Measurements from ENCODE around the gene MRPL43.

DNA sequence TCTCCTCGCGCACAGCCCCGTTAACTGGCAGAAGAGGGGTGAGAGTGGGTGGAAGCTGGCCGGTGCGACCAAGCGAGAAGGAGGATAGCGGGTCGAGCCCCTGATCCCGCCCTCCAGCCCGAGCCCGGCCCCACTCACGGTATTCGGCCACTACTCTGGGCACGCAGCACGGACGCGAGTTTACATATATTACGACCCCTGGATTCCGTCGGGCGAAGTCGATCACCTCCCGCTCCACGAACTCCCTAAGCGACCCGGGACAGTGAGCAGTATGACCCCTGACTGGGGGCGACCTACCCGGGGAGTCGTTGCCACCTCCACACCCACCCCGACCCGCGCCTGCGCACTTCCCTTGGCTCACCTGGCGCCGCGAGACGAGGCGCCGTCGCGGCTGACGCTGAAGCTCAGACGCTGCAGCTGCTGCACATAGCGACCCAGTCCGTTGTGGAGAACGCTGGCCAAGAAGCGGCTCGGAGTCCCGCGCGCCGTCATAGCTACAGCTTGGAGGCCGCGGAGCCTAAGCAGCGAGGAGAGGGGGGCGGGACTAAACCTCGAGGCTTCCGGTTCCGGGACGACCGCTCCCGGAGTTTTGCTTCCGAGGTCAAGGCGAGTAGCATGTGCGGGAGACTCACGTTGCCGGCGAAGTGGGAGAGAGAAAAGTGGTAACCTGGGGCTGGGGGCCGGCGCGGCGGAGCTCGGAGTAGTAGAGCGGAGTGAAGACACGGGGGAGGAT lies at the start of gene MRPL43, which contains the start of gene TWNK:
- TF ChIP-seq, protein P1, sequence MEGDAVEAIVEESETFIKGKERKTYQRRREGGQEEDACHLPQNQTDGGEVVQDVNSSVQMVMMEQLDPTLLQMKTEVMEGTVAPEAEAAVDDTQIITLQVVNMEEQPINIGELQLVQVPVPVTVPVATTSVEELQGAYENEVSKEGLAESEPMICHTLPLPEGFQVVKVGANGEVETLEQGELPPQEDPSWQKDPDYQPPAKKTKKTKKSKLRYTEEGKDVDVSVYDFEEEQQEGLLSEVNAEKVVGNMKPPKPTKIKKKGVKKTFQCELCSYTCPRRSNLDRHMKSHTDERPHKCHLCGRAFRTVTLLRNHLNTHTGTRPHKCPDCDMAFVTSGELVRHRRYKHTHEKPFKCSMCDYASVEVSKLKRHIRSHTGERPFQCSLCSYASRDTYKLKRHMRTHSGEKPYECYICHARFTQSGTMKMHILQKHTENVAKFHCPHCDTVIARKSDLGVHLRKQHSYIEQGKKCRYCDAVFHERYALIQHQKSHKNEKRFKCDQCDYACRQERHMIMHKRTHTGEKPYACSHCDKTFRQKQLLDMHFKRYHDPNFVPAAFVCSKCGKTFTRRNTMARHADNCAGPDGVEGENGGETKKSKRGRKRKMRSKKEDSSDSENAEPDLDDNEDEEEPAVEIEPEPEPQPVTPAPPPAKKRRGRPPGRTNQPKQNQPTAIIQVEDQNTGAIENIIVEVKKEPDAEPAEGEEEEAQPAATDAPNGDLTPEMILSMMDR (IDR thresholded peaks at IDR 0.05; ENCODE audit: insufficient read depth, low read length, poor library complexity, severe bottlenecking): no peak
- no peak for TF ChIP-seq EZH2phosphoT487 (conservative IDR thresholded peaks at IDR 0.05; ENCODE audit: low read length)
